ENCODE measurements around the gene RCBTB1. TPM values are rescaled to one million over a fixed set of nuclear protein-coding genes. Genes with fewer than 3 reads are reported as not detected.
"Not testable (repeated sequence)": the region's sequence is repeated elsewhere in the genome, so short reads cannot be mapped to it uniquely, and the experiment has no call there.

Gene RCBTB1
- total RNA-seq, 1 donor from 2014 or later = 18.9 TPM

DNA sequence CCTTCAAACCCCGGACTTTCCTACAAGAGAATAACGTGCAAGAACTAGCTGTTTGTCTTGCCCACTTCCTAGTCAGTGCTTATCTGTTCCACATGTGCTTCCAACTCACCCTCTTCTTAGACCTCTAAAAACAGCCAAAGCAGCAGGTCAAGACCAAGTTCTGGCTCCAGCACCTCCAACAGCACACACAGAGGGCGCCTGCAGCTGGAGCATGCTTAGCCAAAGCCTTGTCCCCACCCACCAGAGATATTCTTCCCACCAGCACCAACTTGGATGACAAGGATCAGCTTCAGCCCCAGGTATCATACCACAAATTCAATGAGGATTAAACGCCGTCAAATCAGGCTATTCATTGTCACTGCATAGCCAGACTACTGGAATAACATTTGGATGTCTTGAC, 17.9 kb downstream of the RCBTB1 start:
- intact Hi-C loops (cut with DNase I) = no loop called here
- DNase-seq (ENCODE audit: low spot score) (no peak), ATAC-seq (no peak)

DNA sequence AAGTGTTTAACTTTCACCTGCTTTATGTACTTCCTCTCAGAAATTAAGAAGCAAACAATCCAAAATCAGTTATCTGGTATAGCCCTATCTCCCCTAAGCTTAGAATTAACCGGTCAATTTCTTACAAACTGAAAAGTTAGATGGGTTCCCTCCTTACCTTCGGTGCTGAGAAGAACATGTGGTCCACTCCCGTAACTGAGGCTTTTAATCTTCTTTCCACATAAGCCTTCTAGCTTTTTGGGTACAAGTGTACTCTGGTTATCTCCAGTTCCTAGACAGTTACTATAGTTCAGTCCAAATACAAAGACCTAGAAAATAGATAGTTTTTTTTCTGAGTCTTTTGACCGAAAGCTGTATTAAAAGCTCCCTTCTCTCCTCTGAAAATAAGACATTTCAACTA, 18.9 kb downstream of the RCBTB1 start:
- no peak for DNase-seq (ENCODE audit: low spot score)
- intact Hi-C loops (cut with DNase I) = no loop called here
- ATAC-seq = no peak

DNA sequence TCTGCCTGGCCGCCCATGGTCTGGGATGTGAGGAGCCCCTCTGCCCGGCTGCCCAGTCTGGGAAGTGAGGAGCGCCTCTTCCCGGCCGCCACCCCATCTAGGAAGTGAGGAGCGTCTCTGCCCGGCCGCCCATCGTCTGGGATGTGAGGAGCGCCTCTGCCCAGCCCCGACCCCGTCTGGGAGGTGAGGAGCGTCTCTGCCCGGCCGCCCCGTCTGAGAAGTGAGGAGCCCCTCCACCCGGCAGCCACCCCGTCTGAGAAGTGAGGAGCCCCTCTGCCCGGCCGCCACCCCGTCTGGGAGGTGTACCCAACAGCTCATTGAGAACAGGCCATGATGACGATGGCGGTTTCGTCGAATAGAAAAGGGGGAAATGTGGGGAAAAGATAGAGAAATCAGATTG, 19.9 kb downstream of the RCBTB1 start:
- ATAC-seq; intact Hi-C loops (cut with DNase I); DNase-seq (ENCODE audit: low spot score): not testable (repeated sequence)

DNA sequence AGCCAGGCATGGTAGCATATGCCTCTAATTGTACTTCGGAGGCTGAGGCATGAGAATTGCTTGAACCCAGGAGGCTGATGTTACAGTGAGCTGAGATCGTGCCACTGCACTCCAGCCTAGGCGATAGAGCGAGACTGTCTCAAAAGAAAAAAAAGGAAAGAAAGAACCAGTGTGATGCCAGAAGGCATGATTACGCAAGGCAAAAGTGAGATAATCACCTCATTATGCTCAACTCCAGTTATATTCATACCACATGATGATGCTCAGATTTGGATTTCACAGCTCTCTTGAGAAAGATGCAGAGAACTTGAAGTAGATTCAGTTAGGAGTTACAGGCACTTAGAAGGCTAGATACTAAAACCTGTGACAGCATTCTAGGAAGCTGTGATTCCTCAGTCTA, 21.8 kb downstream of the RCBTB1 start:
- peak; percentile 83 for ATAC-seq
- intact Hi-C loops (cut with DNase I) = no loop called here
- DNase-seq (ENCODE audit: low spot score) = no peak

DNA sequence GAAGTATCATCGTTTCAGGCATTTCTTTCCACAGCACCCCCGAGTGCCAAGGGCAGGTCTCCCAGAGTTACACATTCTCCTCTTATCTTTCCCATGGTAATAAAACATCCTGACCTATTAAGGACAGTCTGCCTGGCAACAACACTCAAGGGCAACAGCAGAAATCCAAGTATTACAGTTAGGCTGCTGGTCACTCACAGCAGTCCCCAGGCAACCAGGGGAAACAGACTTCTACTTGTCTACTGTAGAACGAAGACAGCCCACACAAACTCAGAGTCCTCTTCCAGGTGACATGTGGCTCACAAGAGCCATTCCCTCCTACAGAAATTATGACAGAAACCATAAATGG, 24.3 kb downstream of the RCBTB1 start:
- ATAC-seq = no peak
- no peak for DNase-seq (ENCODE audit: low spot score)
- intact Hi-C loops (cut with DNase I) = no loop called here

DNA sequence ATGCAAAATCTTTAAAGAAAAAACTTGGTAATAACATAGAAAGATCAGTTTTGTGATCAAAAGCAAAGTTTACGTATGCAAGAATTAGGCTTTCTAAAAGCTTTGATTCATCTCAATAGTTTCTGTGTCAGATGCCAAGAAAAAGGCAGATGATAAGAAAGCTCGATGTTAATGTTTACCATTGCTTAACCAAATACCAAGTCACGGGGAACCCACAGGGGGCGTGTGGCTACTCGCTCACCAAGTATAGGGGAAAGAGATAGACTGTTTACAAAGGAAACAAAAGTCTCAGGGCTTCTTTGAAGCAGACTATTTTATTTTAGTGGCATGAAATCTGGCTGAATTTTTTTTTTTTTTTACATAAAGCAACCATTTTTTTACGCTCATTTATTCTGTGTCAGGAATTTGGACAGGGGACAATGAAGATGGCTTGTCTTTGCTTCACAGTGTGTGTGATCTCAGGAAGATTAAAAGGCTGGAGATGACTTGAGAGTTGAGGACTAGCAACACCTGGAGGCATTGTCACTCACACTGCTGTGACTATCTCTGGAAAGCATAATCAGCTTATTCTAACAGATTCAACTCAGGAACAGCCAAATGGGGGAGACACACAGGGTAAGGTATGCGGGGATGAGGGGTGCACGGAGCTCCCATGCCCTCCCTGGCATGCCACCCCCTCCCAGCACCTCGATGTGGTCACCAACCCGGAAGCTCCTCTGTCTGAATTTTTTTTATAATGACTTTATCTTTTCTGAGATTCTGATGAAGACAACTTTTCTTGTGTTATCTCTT, 24.9 kb downstream of the RCBTB1 start:
- ATAC-seq = no peak

DNA sequence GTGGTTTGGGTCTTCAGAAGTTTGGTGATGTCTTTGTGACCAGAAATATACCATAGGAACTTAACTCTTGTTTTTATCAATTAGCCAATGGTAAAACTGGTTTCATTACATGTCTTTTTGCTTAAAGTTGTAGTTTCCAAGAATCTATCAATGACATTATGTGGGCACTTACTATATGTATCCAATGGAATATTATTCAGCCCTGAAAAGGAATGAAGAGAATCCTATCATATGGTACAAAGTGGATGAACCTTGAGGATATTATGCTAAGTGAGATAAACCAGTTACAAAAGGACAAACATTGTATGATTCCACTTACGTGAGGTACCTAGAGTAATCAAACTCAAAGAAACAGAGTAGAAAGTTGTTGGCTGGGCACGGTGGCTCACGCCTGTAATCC, 26.4 kb downstream of the RCBTB1 start:
- intact Hi-C loops (cut with DNase I) = no loop called here
- ATAC-seq (no peak), DNase-seq (ENCODE audit: low spot score) (no peak)

More for the DNA sequence above, 24.9 kb downstream of the RCBTB1 start:
- intact Hi-C loops (cut with DNase I) = no loop called here
- no peak for DNase-seq (ENCODE audit: low spot score)

DNA sequence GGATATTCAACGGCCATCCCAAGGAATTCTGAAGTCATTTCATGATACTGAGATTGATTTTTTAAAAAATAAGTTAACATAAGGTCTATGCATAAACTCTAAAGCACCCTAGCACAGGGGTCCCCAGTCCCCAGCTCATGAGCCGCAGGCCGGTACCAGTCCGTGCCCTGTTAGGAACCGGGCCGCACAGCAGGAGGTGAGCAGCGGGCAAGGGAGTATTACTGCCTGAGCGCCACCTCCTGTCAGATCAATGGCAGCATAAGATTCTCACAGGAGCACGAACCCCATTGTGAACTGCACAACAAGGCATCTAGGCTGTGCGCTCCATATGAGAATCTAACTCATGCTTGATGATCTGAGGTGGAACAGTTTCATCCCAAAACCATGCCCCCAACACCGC, 31.0 kb downstream of the RCBTB1 start:
- ATAC-seq = no peak
- no peak for DNase-seq (ENCODE audit: low spot score)
- intact Hi-C loops (cut with DNase I) = no loop called here

DNA sequence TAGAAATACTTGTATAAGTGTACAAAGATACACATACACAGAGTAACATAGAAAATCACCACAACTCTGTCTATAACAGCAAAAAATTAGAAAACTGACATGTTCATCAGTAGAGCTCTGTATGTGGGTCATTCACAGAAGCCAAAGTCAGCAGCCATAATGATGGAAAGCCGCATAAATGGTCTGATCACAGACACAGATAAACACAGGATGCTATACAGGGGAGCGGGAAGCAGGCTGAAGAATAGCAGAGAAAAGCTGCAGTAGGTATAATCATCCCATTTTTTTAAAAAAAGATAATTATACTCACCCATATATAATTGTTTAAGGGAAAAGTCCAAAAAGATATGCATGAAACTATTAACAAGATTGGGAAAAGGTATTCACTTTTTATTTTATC, 31.5 kb downstream of the RCBTB1 start:
- ATAC-seq = no peak
- intact Hi-C loops (cut with DNase I) = no loop called here
- DNase-seq (ENCODE audit: low spot score) = no peak

DNA sequence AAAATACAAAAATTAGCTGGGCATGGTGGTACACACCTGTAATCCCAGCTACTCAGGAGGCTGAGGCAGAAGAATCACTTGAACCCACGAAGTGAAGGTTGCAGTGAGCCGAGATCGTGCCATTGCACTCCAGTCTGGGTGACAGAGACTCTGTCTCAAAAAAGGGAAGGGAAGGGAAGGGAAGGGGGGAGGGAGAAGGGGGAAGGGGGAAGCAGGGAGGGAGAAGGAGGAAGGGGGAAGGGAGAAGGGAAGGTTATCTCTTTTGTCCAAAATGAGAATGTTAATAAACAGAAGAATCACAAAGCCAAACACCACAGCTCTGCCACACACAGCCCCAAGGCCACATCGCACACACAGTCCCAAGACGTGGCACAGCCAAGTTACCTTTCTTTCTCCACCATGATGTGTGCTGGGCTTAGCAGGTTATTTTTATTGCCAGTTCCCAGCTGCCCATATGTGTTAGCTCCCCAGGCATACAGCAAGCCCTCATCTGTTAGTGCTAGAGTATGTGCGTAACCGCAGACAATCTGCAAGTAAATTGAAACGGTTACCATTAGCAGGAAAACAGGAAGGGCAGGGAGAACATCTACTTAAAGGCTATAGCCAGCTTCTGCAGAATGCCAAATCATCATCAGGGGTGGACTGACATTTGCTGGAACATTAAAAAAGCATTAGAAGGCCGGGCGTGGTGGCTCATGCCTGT, 34.3 kb downstream of the RCBTB1 start:
- intact Hi-C loops (cut with DNase I) = no loop called here
- peak; percentile 44 for ATAC-seq
- DNase-seq (ENCODE audit: low spot score) = no peak

DNA sequence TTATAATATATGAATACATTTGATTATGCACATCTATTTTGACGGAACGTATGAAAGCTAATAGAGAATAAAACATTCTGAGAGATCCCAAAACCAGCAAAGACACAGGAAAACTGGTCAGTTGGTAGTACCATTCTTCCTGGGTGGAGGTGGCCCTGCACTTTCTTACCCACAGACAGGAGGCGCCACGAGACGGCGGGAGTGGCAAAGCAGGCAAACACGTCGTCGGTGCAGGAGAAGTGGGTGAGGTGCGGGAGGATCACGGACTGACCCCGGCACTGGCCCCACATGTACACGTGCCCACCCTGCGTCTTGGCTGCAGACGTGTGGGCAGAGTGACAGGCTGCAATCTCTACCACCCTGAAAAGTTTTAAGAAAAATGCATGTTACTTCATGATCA, 36.1 kb downstream of the RCBTB1 start:
- no peak for DNase-seq (ENCODE audit: low spot score)
- ATAC-seq = no peak
- intact Hi-C loops (cut with DNase I) = no loop called here

DNA sequence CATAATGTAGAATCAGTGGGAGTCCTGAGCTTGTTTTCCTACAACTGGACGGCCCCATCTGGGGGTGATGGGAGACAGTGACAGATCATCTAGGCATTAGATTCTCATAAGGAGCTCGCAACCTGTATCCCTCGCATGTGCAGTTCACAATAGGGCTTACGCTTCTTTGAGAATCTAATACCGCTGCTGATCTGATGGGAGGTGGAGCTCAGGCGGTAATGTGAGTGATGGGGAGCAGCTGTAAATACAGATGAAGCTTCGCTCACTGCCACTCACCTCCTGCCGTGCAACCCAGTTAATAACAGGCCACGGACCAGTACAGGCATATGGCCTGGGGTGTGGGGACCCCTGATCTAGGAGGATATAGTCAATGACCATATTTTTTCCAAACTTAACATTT, 38.8 kb downstream of the RCBTB1 start:
- ATAC-seq (no peak), DNase-seq (ENCODE audit: low spot score) (no peak)
- intact Hi-C loops (cut with DNase I) = no loop called here

DNA sequence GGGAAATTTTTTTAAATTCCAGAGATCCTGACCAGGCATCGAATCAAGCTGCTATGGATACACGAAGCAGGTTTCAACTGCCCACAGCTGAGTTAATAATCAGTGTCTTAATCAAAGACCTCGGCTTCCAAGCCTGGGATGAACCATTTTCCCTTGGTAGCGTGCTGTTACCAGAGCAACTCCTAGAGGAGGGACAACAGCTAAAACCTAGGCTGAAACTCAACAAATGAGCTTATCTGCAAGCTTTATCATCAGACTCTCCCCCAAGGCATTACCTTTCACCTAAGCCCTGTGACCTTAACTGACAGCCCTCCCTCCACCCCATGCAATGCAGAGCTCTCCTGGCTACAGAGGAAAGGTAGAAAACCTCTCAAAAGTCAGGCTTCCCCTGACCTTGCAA, 39.7 kb downstream of the RCBTB1 start:
- no peak for DNase-seq (ENCODE audit: low spot score)
- no peak for ATAC-seq
- intact Hi-C loops (cut with DNase I) = no loop called here

DNA sequence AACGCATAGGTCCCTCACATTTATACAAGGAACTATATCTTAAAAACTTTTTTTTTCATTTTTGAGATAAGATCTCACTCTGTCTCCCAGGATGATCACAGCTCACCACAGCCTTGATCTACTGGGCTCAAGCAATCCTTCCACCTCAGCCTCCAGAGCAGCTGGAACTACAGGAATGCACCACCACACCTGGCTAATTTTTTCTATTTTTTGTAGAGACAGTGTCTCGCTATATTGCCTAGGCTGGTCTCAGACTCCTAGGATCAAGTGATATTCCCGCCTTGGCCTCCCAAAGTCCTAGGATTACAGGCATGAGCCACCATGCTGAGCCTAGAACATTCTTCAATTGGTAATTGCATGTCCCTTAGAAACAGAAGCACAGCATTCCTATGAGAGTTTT, 41.7 kb downstream of the RCBTB1 start:
- ATAC-seq = no peak
- intact Hi-C loops (cut with DNase I) = no loop called here
- DNase-seq (ENCODE audit: low spot score) = no peak

DNA sequence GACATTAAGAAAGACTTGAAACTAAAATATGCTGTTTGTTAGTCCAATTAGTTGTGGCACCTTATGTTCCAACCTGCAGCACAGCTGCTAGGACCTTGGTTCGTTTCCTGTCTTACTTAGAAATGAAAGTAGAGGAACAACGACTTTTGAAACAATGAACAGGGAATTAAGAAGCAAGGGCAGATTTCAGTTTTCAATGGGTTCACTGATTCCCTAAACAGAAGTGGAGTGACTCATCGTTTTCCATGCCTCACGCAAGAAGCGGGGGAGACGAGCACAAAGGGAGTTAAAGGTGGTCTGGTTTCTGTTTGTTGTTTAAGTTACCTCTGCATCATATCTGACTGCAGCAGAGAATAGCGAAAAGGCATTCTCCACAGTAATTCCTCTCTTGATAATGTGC, 44.8 kb downstream of the RCBTB1 start:
- intact Hi-C loops (cut with DNase I) = no loop called here
- no peak for ATAC-seq

DNA sequence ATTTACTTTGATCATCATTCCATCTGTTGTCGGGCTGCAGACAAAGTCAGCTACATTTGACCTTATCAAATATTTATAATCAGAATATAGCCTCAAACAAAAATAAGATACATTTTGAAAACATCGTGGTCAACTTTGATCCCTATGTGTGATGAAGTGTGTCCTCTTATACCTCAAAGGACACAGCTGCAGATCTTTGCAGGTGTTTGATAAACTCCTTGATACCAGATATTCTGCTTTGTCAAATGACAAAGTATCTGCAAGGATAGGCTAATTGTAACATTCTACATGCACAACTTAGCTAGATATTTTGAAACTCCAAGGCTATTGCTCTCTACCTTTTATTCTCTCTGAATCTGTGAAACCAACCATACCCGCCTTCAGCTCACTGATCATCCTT, 45.6 kb downstream of the RCBTB1 start:
- intact Hi-C loops (cut with DNase I) = no loop called here
- ATAC-seq (no peak), DNase-seq (ENCODE audit: low spot score) (no peak)

More for the DNA sequence above, 44.8 kb downstream of the RCBTB1 start:
- no peak for DNase-seq (ENCODE audit: low spot score)

DNA sequence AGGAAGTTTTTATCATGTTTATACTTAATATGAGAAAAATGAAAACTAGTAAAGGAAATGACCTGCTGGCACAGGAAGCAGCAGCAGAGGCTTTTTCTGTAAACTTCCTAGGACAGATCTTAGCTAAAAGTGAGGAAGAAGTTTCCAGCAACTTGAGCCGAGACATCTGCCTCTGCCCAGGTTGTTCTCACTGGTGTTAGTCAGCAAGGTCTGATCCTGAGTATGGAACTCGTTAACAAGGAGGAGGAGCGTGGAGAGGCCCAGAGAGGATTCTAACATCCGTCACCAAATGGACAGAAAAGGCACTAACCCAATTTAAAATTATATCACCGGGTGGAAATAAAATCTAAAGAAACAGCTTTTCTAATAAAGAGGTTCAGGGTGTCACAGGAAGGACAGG, 46.0 kb downstream of the RCBTB1 start:
- intact Hi-C loops (cut with DNase I) = no loop called here
- DNase-seq (ENCODE audit: low spot score) (no peak), ATAC-seq (no peak)

DNA sequence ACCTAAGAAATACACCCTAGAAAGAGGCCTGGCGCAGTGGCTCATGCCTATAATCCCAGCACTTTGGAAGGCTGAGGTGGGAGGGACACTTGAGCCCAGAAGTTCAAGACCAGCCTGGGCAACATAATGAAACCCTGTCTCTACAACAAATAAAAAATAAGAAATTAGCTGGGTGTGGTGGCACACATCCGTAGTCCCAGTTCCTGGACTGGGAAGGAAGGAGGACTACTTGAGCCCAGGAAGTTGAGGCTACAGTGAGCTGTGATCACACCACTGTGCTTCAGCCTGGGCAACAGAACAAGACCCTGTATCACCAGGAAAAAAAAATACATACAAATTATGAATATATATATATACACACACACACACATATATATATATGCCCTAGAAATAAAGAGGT, 47.0 kb downstream of the RCBTB1 start:
- intact Hi-C loops (cut with DNase I) = no loop called here
- no peak for ATAC-seq

DNA sequence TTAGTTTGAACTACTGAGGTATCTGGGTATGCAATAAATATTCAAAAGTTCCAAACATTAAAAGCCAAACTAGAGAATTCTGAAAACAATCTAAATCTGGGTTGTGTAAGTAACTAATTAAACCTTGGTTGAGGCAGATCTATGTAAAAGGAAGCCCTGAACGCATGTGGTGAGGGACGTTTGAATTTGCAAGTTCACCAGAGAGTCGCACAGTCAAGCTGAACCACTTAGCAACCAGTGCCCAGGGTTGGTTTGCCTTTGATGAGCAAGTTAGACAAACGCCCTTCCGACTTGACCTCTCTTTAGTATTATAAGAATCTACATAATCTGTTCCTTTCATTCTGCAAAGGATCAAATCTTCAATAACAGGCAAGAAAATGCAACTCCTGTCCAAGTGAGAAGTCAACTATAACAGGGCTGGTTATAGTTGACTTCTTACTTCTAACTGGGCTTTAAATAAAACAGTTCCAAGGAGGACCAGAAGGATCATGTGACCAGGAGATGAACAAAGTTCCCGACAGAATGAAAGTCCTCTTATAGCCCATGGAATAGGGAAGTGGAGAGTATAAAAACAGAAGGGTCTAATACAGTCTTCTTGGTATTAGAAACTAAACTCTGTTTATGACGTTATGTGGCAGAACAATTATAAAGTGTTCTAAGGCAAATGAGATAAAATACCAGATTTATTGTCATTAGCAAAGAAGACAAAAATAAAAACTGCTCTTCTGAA, 49.0 kb downstream of the RCBTB1 start:
- intact Hi-C loops (cut with DNase I) = loop anchor here (2.0 kb wide), 1 partner anchor 42 kb away; no protein-coding TSS in a partner anchor
- ATAC-seq = peak; percentile 59
- no peak for DNase-seq (ENCODE audit: low spot score)

More for the DNA sequence above, 47.0 kb downstream of the RCBTB1 start:
- DNase-seq (ENCODE audit: low spot score) = no peak
